Spinal cord (tissue), 10 donors: ENCODE measurements around the gene ALG14. TPM values are rescaled to one million over a fixed set of nuclear protein-coding genes. Genes with fewer than 3 reads are reported as not detected.
"Not testable (repeated sequence)": the region's sequence is repeated elsewhere in the genome, so short reads cannot be mapped to it uniquely, and the experiment has no call there.

Experiments
- DNase-seq, 6 donors: peaks; one replicate each; pipeline versions ENCODE4 v3.0.0 to v3.0.0-alpha.2; 2013 to 2015; ENCODE audit warnings: low spot score in 6 of 6, low read depth in 4 of 6
- H3K27ac ChIP-seq: one replicate; pipeline ENCODE4 v1.5.1; 2013; ENCODE audit warnings: low read depth, low read length, control low read depth
- H3K27me3 ChIP-seq: one replicate; pipeline ENCODE4 v1.6.1; 2013; ENCODE audit warnings: low read length; ENCODE audit not compliant: control insufficient read depth, insufficient read depth
- H3K36me3 ChIP-seq: one replicate; pipeline ENCODE4 v1.6.1; 2013; ENCODE audit warnings: low read length; ENCODE audit not compliant: control insufficient read depth, insufficient read depth
- H3K4me1 ChIP-seq: one replicate; pipeline ENCODE4 v1.6.1; 2013; ENCODE audit warnings: low read length; ENCODE audit not compliant: control insufficient read depth, insufficient read depth
- H3K4me3 ChIP-seq: one replicate; pipeline ENCODE4 v1.5.1; 2013; ENCODE audit warnings: low read depth, low read length, control low read depth
- H3K9me3 ChIP-seq: one replicate; pipeline ENCODE4 v1.6.1; 2013; ENCODE audit warnings: low read length; ENCODE audit not compliant: control insufficient read depth, insufficient read depth
- WGBS: methylation state at CpG from one replicate; pipeline ENCODE4 v1.1.5; 2013; ENCODE audit warnings: missing lambda C conversion rate; ENCODE audit not compliant: insufficient coverage; 5-methylcytosine and 5-hydroxymethylcytosine counted together
- polyA plus RNA-seq, 2 donors: library from polyadenylated mRNA; unstranded; fragments of 120-200 nt; gene quantifications; one replicate each; pipeline ENCODE4 v1.2.1, GENCODE V29; 2013; ENCODE audit not compliant: insufficient read length in 2 of 2
- total RNA-seq, 2 donors: library from RNA; depleted of rRNA in 1 of 2; stranded (reverse); fragments of 120-200 nt in 1 of 2; fragments of >200 nt in 1 of 2; gene quantifications; one replicate each; pipeline versions ENCODE4 v1.2.3 to v1.2.4, GENCODE V29; 2013 to 2014
- donor health status: healthy.

The ALG14 gene
- total and polyA plus RNA-seq, 4 donors = 4.0 to 14.4 (median 8.2) TPM

GRCh38 chr1:94947437-94947836, 125.3 kb downstream of the ALG14 start:
- no peak for DNase-seq
- no peaks in the 10 kb centered on the region for H3K36me3 ChIP-seq
- no CpG with 5 or more reads among the region's 1 CpG for WGBS

GRCh38 chr1:94946886-94947285, 125.9 kb downstream of the ALG14 start:
- Histone ChIP-seq H3K27ac (no peak overlapping the region), H3K4me3 (no peak overlapping the region), H3K36me3 (no peaks in the 10 kb centered on the region), H3K9me3 (no peaks in the 10 kb centered on the region), H3K4me1 (no peaks in the 10 kb centered on the region), H3K27me3 (no peaks in the 10 kb centered on the region)
- no peak for DNase-seq
- 86% methylated on average over 2 of the region's 3 CpGs for WGBS

More at GRCh38 chr1:94947437-94947836, 125.3 kb downstream of the ALG14 start:
- Histone ChIP-seq H3K27ac (no peak overlapping the region), H3K27me3 (no peaks in the 10 kb centered on the region), H3K9me3 (no peaks in the 10 kb centered on the region), H3K4me3 (no peak overlapping the region), H3K4me1 (no peaks in the 10 kb centered on the region)

GRCh38 chr1:94942171-94943128, 130.3 kb downstream of the ALG14 start:
- Histone ChIP-seq H3K27me3 (no peaks in the 10 kb centered on the region), H3K9me3 (no peaks in the 10 kb centered on the region), H3K4me3 (no peak overlapping the region), H3K27ac (no peak overlapping the region), H3K4me1 (no peaks in the 10 kb centered on the region), H3K36me3 (no peaks in the 10 kb centered on the region)
- DNase-seq = no peak
- WGBS = 92% methylated on average over 5 of the region's 8 CpGs

- no CpG with 5 or more reads among the region's 1 CpG for WGBS
- H3K27ac ChIP-seq, H3K27me3 ChIP-seq, DNase-seq, H3K4me3 ChIP-seq, H3K36me3 ChIP-seq, H3K4me1 ChIP-seq, H3K9me3 ChIP-seq: not testable (repeated sequence)
These were observed 131.3 kb downstream of the ALG14 start for GRCh38 chr1:94941480-94941879.

- peaks cover 2% of the 10 kb centered on the region for H3K4me1 ChIP-seq
- H3K36me3 ChIP-seq = no peaks in the 10 kb centered on the region
- H3K4me3 ChIP-seq = no peak overlapping the region
- DNase-seq = no peak
- H3K27me3 ChIP-seq = no peaks in the 10 kb centered on the region
- H3K9me3 ChIP-seq = no peaks in the 10 kb centered on the region
- H3K27ac ChIP-seq = no peak overlapping the region
- WGBS = 100% methylated on average over 3 of the region's 3 CpGs
These were observed 132.0 kb downstream of the ALG14 start for GRCh38 chr1:94940738-94941137.

DNA sequence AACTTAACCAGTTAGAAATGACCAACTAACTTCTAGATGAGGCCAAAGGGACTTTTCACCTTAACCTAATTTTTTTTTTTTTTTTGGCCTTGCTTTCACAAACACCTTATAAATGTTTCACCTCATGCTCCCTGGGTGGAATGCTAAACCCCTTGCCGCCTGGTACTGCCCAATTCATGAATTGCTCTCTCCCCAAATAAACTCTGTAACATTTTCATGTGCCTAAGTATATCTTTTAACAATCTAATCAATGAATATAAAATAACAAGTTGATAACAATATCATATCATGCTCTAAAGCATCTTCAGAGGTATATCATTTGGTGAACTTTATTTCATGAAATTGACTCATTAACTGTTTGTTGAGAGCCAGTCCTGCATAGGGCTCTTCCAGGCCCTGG, 134.9 kb downstream of the ALG14 start:
- WGBS = no CpG with 5 or more reads among the region's 1 CpG
- no peaks in the 10 kb centered on the region for H3K36me3 ChIP-seq
- H3K4me3 ChIP-seq = no peak overlapping the region
- H3K27ac ChIP-seq = no peak overlapping the region
- peaks cover 2% of the 10 kb centered on the region for H3K4me1 ChIP-seq
- no peaks in the 10 kb centered on the region for H3K27me3 ChIP-seq
- H3K9me3 ChIP-seq = no peaks in the 10 kb centered on the region
- DNase-seq = no peak

DNA sequence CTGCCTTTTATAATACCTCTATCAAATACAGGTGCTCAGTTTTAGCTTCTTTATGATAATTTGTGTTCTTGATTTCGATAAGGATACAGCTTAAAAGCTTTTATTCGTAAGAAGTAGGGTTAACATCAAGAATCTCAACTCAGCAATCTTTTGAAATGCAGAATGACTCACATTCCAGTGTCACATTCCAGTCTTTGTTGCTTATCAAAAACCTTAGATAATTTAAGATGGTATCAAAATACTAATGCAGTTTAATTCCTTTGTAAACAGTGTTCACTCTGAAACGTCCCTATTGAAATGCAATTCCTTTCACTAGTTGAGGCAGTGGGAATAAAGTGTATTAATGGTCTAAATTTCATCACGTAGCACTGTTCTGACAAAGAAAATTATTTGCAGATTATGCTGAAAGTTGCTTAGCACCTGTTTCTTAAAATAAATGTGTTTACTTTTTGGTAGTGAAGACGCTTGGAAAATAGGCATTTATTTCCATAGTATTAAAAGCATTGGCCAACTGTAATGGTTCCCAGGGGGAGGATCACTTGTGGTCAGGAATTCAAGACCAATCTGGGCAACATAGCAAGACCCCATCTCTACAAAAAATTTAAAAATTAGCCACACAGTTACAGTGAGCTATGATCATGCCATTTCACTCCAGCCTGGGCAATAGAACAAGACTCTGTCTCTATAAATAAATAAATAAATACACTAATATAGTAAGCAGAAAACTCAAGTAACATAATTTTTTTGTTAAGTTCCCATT, 135.7 kb downstream of the ALG14 start:
- peaks cover 2% of the 10 kb centered on the region for H3K4me1 ChIP-seq
- DNase-seq = no peak
- H3K27ac ChIP-seq = no peak overlapping the region
- H3K36me3 ChIP-seq = peaks cover 4% of the 10 kb centered on the region
- no peak overlapping the region for H3K4me3 ChIP-seq
- no peaks in the 10 kb centered on the region for H3K9me3 ChIP-seq
- WGBS = no CpG with 5 or more reads among the region's 5 CpGs
- no peaks in the 10 kb centered on the region for H3K27me3 ChIP-seq

DNA sequence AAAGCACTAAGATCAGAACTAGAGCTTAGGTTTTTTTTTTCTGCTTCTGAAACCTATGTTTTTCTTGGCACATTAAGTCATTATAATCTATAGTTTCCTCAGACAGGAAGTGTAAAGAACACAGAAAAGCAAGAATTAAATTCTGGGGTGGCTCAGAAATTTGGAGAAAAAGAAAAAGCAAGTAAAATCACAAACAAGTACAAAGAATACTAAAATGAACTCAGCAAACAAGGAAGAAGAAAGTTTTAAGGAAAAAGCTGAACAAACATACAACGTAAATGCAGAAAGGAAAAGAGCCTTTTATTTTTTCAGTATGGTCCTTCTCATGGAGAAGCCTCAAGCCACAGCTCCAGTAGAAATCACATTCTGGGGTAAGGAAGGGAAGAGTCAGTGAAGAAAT, 137.3 kb downstream of the ALG14 start:
- DNase-seq = no peak

GRCh38 chr1:94935034-94935433, 137.7 kb downstream of the ALG14 start:
- no peak overlapping the region for H3K4me3 ChIP-seq
- no peaks in the 10 kb centered on the region for H3K27me3 ChIP-seq
- WGBS = no CpG with 5 or more reads among the region's 1 CpG

More for the DNA sequence above, 137.3 kb downstream of the ALG14 start:
- Histone ChIP-seq H3K9me3 (no peaks in the 10 kb centered on the region), H3K36me3 (peaks cover 4% of the 10 kb centered on the region), H3K27ac (peak overlapping the region; percentile 62), H3K4me3 (no peak overlapping the region), H3K27me3 (no peaks in the 10 kb centered on the region), H3K4me1 (peaks cover 2% of the 10 kb centered on the region)
- WGBS = no CpG with 5 or more reads among the region's 1 CpG

More at GRCh38 chr1:94935034-94935433, 137.7 kb downstream of the ALG14 start:
- H3K4me1 ChIP-seq = peaks cover 2% of the 10 kb centered on the region
- peaks cover 4% of the 10 kb centered on the region for H3K36me3 ChIP-seq
- no peaks in the 10 kb centered on the region for H3K9me3 ChIP-seq
- no peak for DNase-seq
- H3K27ac ChIP-seq = no peak overlapping the region
